ENCODE measurements around the gene CD81. TPM values are rescaled to one million over a fixed set of nuclear protein-coding genes. Genes with fewer than 3 reads are reported as not detected.

Gene CD81
- total RNA-seq, 4 donors from 2014 or later, result 234 to 340 (median 277) TPM

- H3K36me3 ChIP-seq, result no peaks in the 10 kb centered on the region
- H3K27ac ChIP-seq, result no peak overlapping the region
- H3K27me3 ChIP-seq, result no peaks in the 10 kb centered on the region
- H3K9me3 ChIP-seq, result peaks cover 3% of the 10 kb centered on the region
- 78% methylated on average over 4 of the region's 4 CpGs for WGBS
- TF ChIP-seq CTCF (IDR thresholded peaks at IDR 0.05) (no peak), POLR2A (IDR thresholded peaks at IDR 0.05) (no peak), POLR2AphosphoS5 (IDR thresholded peaks at IDR 0.05) (no peak), EP300 (IDR thresholded peaks at IDR 0.05) (no peak)
- H3K4me3 ChIP-seq, result no peak overlapping the region
- DNase-seq (ENCODE audit: low spot score in 2 of 2), result no peak
- H3K4me1 ChIP-seq, result no peaks in the 10 kb centered on the region
Observed at GRCh38 chr11:2343502-2343901, 33.6 kb upstream of the CD81 start.

- TF ChIP-seq EP300 (IDR thresholded peaks at IDR 0.05), result no peak
- no peak for TF ChIP-seq POLR2AphosphoS5 (IDR thresholded peaks at IDR 0.05)
- no peak for TF ChIP-seq POLR2A (IDR thresholded peaks at IDR 0.05)
- no peak for TF ChIP-seq CTCF (IDR thresholded peaks at IDR 0.05)
- H3K27me3 ChIP-seq, result no peaks in the 10 kb centered on the region
Observed at GRCh38 chr11:2345050-2345449, 32.1 kb upstream of the CD81 start.

DNA sequence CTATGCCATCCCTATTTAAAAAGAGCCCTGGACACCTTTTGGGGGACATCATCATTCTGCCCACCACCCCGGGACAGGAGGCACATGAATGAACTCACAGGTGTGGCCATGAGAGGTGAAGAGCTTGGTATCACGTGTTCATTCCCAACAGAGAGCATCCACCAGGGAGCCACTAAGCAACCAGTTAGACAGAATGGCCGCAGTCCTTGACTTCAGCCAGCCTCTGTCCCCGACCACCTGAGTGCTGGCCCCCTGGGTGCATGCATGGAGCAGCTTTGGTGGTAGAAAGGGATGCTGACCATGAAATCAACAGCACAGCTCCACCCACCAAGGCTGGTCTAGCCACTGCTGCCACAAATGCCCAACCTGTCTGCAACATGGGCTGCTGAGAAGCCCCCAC is 31.1 kb upstream of the CD81 start:
- H3K4me3 ChIP-seq, result no peak overlapping the region
- TF ChIP-seq POLR2A (IDR thresholded peaks at IDR 0.05) (no peak), POLR2AphosphoS5 (IDR thresholded peaks at IDR 0.05) (no peak), EP300 (IDR thresholded peaks at IDR 0.05) (no peak), CTCF (IDR thresholded peaks at IDR 0.05) (no peak)
- WGBS, result 81% methylated on average over 3 of the region's 4 CpGs
- H3K27ac ChIP-seq, result no peak overlapping the region
- H3K9me3 ChIP-seq, result peaks cover 15% of the 10 kb centered on the region
- H3K4me1 ChIP-seq, result no peaks in the 10 kb centered on the region
- no peak for DNase-seq (ENCODE audit: low spot score in 2 of 2)
- no peaks in the 10 kb centered on the region for H3K27me3 ChIP-seq
- H3K36me3 ChIP-seq, result no peaks in the 10 kb centered on the region

More at GRCh38 chr11:2345050-2345449, 32.1 kb upstream of the CD81 start:
- H3K27ac ChIP-seq, result no peak overlapping the region
- no peak overlapping the region for H3K4me3 ChIP-seq
- DNase-seq (ENCODE audit: low spot score in 2 of 2), result peak in 1 of 2 donors; percentile 4
- H3K36me3 ChIP-seq, result no peaks in the 10 kb centered on the region
- H3K4me1 ChIP-seq, result no peaks in the 10 kb centered on the region
- WGBS, result 86% methylated on average over 2 of the region's 2 CpGs
- H3K9me3 ChIP-seq, result peaks cover 10% of the 10 kb centered on the region

DNA sequence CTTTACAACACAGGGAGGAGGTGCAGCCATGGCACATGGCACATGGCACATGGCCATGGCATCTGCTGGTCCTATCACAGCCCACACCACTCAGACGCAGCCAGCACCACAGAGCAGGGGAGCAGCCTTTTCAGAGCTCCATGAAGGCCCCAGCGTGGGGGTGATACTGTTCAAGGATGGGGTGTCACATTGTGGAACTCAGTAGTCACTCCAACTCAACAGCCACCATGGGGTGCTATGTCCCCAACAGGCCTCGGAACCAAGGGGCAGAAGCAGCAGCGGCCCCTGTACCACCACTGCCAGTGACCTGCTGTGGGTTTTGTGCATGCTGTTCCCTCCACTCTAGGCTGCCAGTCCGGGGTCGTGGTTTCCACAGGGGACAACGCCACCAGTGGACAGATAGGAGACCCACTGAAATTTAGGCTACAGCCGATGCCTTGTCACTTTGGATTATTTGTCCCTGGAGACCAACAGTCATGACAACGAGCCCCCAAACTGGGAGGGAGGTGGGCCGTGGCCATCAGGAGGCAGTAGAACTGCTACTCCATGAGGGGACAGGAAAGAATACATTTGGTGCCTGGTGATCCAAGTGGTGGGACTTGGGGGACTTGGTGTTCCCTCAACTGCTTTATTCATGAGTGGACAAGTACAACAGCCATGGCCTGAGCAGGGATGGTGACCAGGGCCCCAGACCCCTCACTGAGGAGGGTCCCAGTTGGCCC is 30.4 kb upstream of the CD81 start:
- no peak overlapping the region for H3K4me3 ChIP-seq
- TF ChIP-seq POLR2A (IDR thresholded peaks at IDR 0.05) (no peak), EP300 (IDR thresholded peaks at IDR 0.05) (no peak), CTCF (IDR thresholded peaks at IDR 0.05) (no peak), POLR2AphosphoS5 (IDR thresholded peaks at IDR 0.05) (no peak)
- H3K27ac ChIP-seq, result no peak overlapping the region
- no peaks in the 10 kb centered on the region for H3K4me1 ChIP-seq
- H3K9me3 ChIP-seq, result peaks cover 15% of the 10 kb centered on the region
- no peak for DNase-seq (ENCODE audit: low spot score in 2 of 2)
- no peaks in the 10 kb centered on the region for H3K36me3 ChIP-seq
- 77% methylated on average over 4 of the region's 10 CpGs for WGBS
- H3K27me3 ChIP-seq, result no peaks in the 10 kb centered on the region

GRCh38 chr11:2347308-2347830 is 29.7 kb upstream of the CD81 start:
- no peak for DNase-seq (ENCODE audit: low spot score in 2 of 2)
- no peaks in the 10 kb centered on the region for H3K27me3 ChIP-seq
- WGBS, result 88% methylated on average over 9 of the region's 9 CpGs
- H3K36me3 ChIP-seq, result no peaks in the 10 kb centered on the region
- H3K27ac ChIP-seq, result no peak overlapping the region
- peaks cover 15% of the 10 kb centered on the region for H3K9me3 ChIP-seq
- no peak for TF ChIP-seq POLR2A (IDR thresholded peaks at IDR 0.05)
- no peak for TF ChIP-seq POLR2AphosphoS5 (IDR thresholded peaks at IDR 0.05)
- no peak for TF ChIP-seq CTCF (IDR thresholded peaks at IDR 0.05)
- no peak for TF ChIP-seq EP300 (IDR thresholded peaks at IDR 0.05)
- no peaks in the 10 kb centered on the region for H3K4me1 ChIP-seq
- no peak overlapping the region for H3K4me3 ChIP-seq

Measured in suprapubic skin (tissue), 4 donors.